SU-DHL-6 (cell line): ENCODE measurements around the gene YIPF2.

Source experiments
- H2AFZ ChIP-seq: fragments of 200-600 bp; sonication (generic); 2 replicates; pipeline ENCODE4 v1.6.1; 2014; ENCODE audit warnings: low read depth, mild to moderate bottlenecking, moderate library complexity, mixed read lengths, antibody characterized with exemption, low read length; ENCODE audit not compliant: severe bottlenecking
- H3F3A ChIP-seq: fragments of 200-600 bp; shearing (Covaris generic); 2 replicates; pipeline ENCODE4 v1.6.0; 2016; ENCODE audit warnings: antibody characterized with exemption, mild to moderate bottlenecking; ENCODE audit not compliant: insufficient read depth
- H3K27ac ChIP-seq: fragments of 200-600 bp; sonication (generic); 2 replicates; pipeline ENCODE4 v1.5.1; 2016; ENCODE audit warnings: low read depth, mild to moderate bottlenecking, low read length, moderate library complexity, mixed read lengths
- H3K27me3 ChIP-seq: fragments of 200-600 bp; sonication (generic), shearing (Covaris generic); 2 replicates; pipeline ENCODE4 v1.6.0; 2014; ENCODE audit warnings: mild to moderate bottlenecking, low read length
- H3K36me3 ChIP-seq: fragments of 200-600 bp; sonication (generic); 2 replicates; pipeline ENCODE4 v1.6.1; 2014; ENCODE audit warnings: mild to moderate bottlenecking, low read length, mixed read lengths
- H3K4me2 ChIP-seq: fragments of 300-600, 200-600 bp; shearing (Covaris generic), sonication (generic); 2 replicates; pipeline ENCODE4 v1.6.0; 2014; ENCODE audit warnings: low read length, low read depth, mild to moderate bottlenecking; ENCODE audit not compliant: poor library complexity, severe bottlenecking
- H3K4me3 ChIP-seq: fragments of 200-600 bp; sonication (generic); 2 replicates; pipeline ENCODE4 v1.5.1; 2014; ENCODE audit warnings: antibody characterized with exemption, low read length, mild to moderate bottlenecking, mixed read lengths; ENCODE audit not compliant: insufficient read depth, poor library complexity, severe bottlenecking
- H3K79me2 ChIP-seq: fragments of 200-600 bp; sonication (generic); 2 replicates; pipeline ENCODE4 v1.6.1; 2014; ENCODE audit warnings: mild to moderate bottlenecking, low read length, moderate library complexity; ENCODE audit not compliant: insufficient read depth
- H3K9ac ChIP-seq: fragments of 200-600 bp; sonication (generic); 2 replicates; pipeline ENCODE4 v1.7.0; 2014; ENCODE audit warnings: mild to moderate bottlenecking, low read length
- H3K9me2 ChIP-seq: fragments of 200-600 bp; sonication (generic); replicated peaks from 2 replicates; pipeline ENCODE4 v1.6.1; 2014; ENCODE audit warnings: low read length; ENCODE audit not compliant: insufficient read depth
- H3K9me3 ChIP-seq: fragments of 200-600 bp; sonication (generic); 2 replicates; pipeline ENCODE4 v1.6.1; 2014; ENCODE audit warnings: low read length, mixed read lengths; ENCODE audit not compliant: insufficient read depth
- H4K20me1 ChIP-seq: fragments of 200-600 bp; sonication (generic); 2 replicates; pipeline ENCODE4 v1.6.1; 2014; ENCODE audit warnings: low read depth, mild to moderate bottlenecking, antibody characterized with exemption, low read length, moderate library complexity, mixed read lengths
- CTCF ChIP-seq: fragments of 200-600 bp; sonication (generic); IDR thresholded peaks from one replicate; pipeline ENCODE4 v1.5.1; 2017; ENCODE audit warnings: antibody characterized with exemption, mild to moderate bottlenecking, low read length, moderate library complexity; ENCODE audit not compliant: insufficient read depth, poor library complexity, severe bottlenecking
- EZH2phosphoT487 ChIP-seq: fragments of 200-600 bp; sonication (generic), shearing (Covaris generic); conservative IDR thresholded peaks from 2 replicates; pipeline ENCODE4 v1.6.1; 2018; ENCODE audit warnings: mild to moderate bottlenecking, antibody characterized with exemption, low read length, moderate library complexity, mixed read lengths

The YIPF2 gene

GRCh38 chr19:10895363-10895762, 33.1 kb downstream of the YIPF2 start:
- no peak overlapping the region for H3K27ac ChIP-seq
- no peaks in the 10 kb centered on the region for H3K9me3 ChIP-seq
- H3K79me2 ChIP-seq: peaks cover 65% of the 10 kb centered on the region
- H3F3A ChIP-seq: no peaks in the 10 kb centered on the region
- no peak overlapping the region for H3K4me2 ChIP-seq
- H2AFZ ChIP-seq: no peak overlapping the region
- H3K36me3 ChIP-seq: no peaks in the 10 kb centered on the region
- H3K9ac ChIP-seq: no peak overlapping the region
- no peaks in the 10 kb centered on the region for H3K27me3 ChIP-seq
- H3K4me3 ChIP-seq: no peak overlapping the region
- H4K20me1 ChIP-seq: no peaks in the 10 kb centered on the region; the same call in 1 of the 2 replicates
- no peaks in the 10 kb centered on the region for H3K9me2 ChIP-seq
- TF ChIP-seq CTCF (no peak), EZH2phosphoT487 (no peak)

GRCh38 chr19:10894911-10895213, 33.6 kb downstream of the YIPF2 start:
- Histone ChIP-seq H3K4me2 (no peak overlapping the region), H3K9me3 (no peaks in the 10 kb centered on the region), H3F3A (no peaks in the 10 kb centered on the region), H3K9me2 (no peaks in the 10 kb centered on the region), H2AFZ (no peak overlapping the region), H3K4me3 (no peak overlapping the region), H3K36me3 (no peaks in the 10 kb centered on the region), H3K79me2 (peaks cover 61% of the 10 kb centered on the region), H3K9ac (no peak overlapping the region), H4K20me1 (no peaks in the 10 kb centered on the region; the same call in 1 of the 2 replicates), H3K27ac (no peak overlapping the region), H3K27me3 (no peaks in the 10 kb centered on the region)
- no peak for TF ChIP-seq CTCF
- no peak for TF ChIP-seq EZH2phosphoT487

GRCh38 chr19:10892256-10892655, 36.2 kb downstream of the YIPF2 start:
- no peak overlapping the region for H2AFZ ChIP-seq
- H3K27me3 ChIP-seq: no peaks in the 10 kb centered on the region
- H3F3A ChIP-seq: no peaks in the 10 kb centered on the region
- H3K9me3 ChIP-seq: no peaks in the 10 kb centered on the region
- H3K4me3 ChIP-seq: no peak overlapping the region
- TF ChIP-seq CTCF: no peak
- no peak for TF ChIP-seq EZH2phosphoT487
- no peaks in the 10 kb centered on the region; the same call in 1 of the 2 replicates for H4K20me1 ChIP-seq
- no peaks in the 10 kb centered on the region for H3K36me3 ChIP-seq
- no peak overlapping the region for H3K9ac ChIP-seq
- no peak overlapping the region for H3K4me2 ChIP-seq
- H3K79me2 ChIP-seq: peaks cover 74% of the 10 kb centered on the region
- H3K9me2 ChIP-seq: no peaks in the 10 kb centered on the region
- no peak overlapping the region for H3K27ac ChIP-seq
